ENCODE measurements around the gene DPP6. TPM values are rescaled to one million over a fixed set of nuclear protein-coding genes. Genes with fewer than 3 reads are reported as not detected.

DPP6 gene
- total and polyA plus RNA-seq, 9 of the 15 experiments (the other 6 are each of a cell fraction or from before 2014, with no cell fraction given) = not detected

- TF ChIP-seq DPF2 (IDR thresholded peaks at IDR 0.05) = peak; percentile 94
- TF ChIP-seq SUPT5H (IDR thresholded peaks at IDR 0.05) = peak; percentile 63
- peak; percentile 94 for TF ChIP-seq ZBTB9 (CRISPR knock-in tag; IDR thresholded peaks at IDR 0.05)
- no peak for TF ChIP-seq BCLAF1 (IDR thresholded peaks at IDR 0.05; ENCODE audit: borderline replicate concordance in 1 of 2, control insufficient read depth in 1 of 2, low read depth in 2 of 2, low read length in 1 of 2)
- TF ChIP-seq NUFIP1 (IDR thresholded peaks at IDR 0.05; ENCODE audit: partially characterized antibody) = no peak
- TF ChIP-seq ZNF77 (CRISPR knock-in tag; IDR thresholded peaks at IDR 0.05) = no peak
- TF ChIP-seq NR3C1 (CRISPR knock-in tag; IDR thresholded peaks at IDR 0.05) = no peak
- TF ChIP-seq SLC30A9 (CRISPR knock-in tag; IDR thresholded peaks at IDR 0.05) = no peak
- TF ChIP-seq KLF16 (IDR thresholded peaks at IDR 0.05) = peak; percentile 83
- no peak for TF ChIP-seq ZNF347 (CRISPR knock-in tag; IDR thresholded peaks at IDR 0.05; ENCODE audit: low read depth)
- TF ChIP-seq ZFP91 (CRISPR knock-in tag; IDR thresholded peaks at IDR 0.05) = no peak; the same call in 1 of the 2 replicates
- TF ChIP-seq NFYB (IDR thresholded peaks at IDR 0.05; ENCODE audit: extremely low read depth, insufficient read length) = no peak
- no peak for TF ChIP-seq EWSR1 (IDR thresholded peaks at IDR 0.05; ENCODE audit: borderline replicate concordance, low read depth, partially characterized antibody)
- no peak for TF ChIP-seq ZNF253 (CRISPR knock-in tag; conservative IDR thresholded peaks at IDR 0.05)
- no peak for TF ChIP-seq COPS2 (conservative IDR thresholded peaks at IDR 0.05)
- TF ChIP-seq KAT7 (CRISPR knock-in tag; IDR thresholded peaks at IDR 0.05; ENCODE audit: borderline replicate concordance) = no peak; the same call in 1 of the 2 replicates
- peak; percentile 92 for TF ChIP-seq TEAD4 (IDR thresholded peaks at IDR 0.05; ENCODE audit: low read length)
- no peak for TF ChIP-seq TEAD4 (CRISPR knock-in tag; IDR thresholded peaks at IDR 0.05; ENCODE audit: borderline replicate concordance)
- TF ChIP-seq, protein P1, sequence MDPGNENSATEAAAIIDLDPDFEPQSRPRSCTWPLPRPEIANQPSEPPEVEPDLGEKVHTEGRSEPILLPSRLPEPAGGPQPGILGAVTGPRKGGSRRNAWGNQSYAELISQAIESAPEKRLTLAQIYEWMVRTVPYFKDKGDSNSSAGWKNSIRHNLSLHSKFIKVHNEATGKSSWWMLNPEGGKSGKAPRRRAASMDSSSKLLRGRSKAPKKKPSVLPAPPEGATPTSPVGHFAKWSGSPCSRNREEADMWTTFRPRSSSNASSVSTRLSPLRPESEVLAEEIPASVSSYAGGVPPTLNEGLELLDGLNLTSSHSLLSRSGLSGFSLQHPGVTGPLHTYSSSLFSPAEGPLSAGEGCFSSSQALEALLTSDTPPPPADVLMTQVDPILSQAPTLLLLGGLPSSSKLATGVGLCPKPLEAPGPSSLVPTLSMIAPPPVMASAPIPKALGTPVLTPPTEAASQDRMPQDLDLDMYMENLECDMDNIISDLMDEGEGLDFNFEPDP (CRISPR knock-in tag; IDR thresholded peaks at IDR 0.05) = no peak
- peak; percentile 82 for TF ChIP-seq NFIC (IDR thresholded peaks at IDR 0.05)
- TF ChIP-seq CSDE1 (IDR thresholded peaks at IDR 0.05) = no peak
- TF ChIP-seq JUN (IDR thresholded peaks at IDR 0.05; ENCODE audit: borderline replicate concordance, low read depth, low read length) = 0 out of 2 replicates have a peak, but pooled peaks have one; percentile 6
- TF ChIP-seq JUN (CRISPR knock-in tag; IDR thresholded peaks at IDR 0.05; ENCODE audit: borderline replicate concordance) = no peak; the same call in 1 of the 2 replicates
Measured at GRCh38 chr7:154676422-154677073, 624.4 kb downstream of the DPP6 start (continued).
